H1 (cell line): ENCODE measurements around the gene LENG1. TPM values are rescaled to one million over a fixed set of nuclear protein-coding genes. Genes with fewer than 3 reads are reported as not detected.

ENCODE experiments used
- CBX8 ChIP-seq: fragments of 300-800, 300-1000 bp; sonication (generic); IDR thresholded peaks from 2 replicates; pipeline ENCODE4 v1.7.1; 2016; ENCODE audit warnings: low read depth, low read length, borderline replicate concordance
- CREB1 ChIP-seq: IDR thresholded peaks from 2 replicates; pipeline ENCODE4 v1.6.1; 2012; ENCODE audit warnings: inconsistent platforms
- RAD21 ChIP-seq, 2 experiments: IDR thresholded peaks in 1 of 2; conservative IDR thresholded peaks in 1 of 2; 2 replicates each; pipeline ENCODE4 v1.6.1; 2011; ENCODE audit warnings: low read depth in 2 of 2, low read length in 2 of 2, improper control_type of control experiment in 1 of 2, inconsistent platforms in 1 of 2, mild to moderate bottlenecking in 1 of 2, moderate library complexity in 1 of 2
- SAP30 ChIP-seq: fragments of 300-600 bp; sonication (generic); IDR thresholded peaks from 2 replicates; pipeline ENCODE4 v1.7.1; 2012; ENCODE audit warnings: low read length, moderate library complexity, mild to moderate bottlenecking, inconsistent platforms; ENCODE audit not compliant: insufficient read depth, insufficient replicate concordance
- YY1 ChIP-seq: IDR thresholded peaks from 2 replicates; pipeline ENCODE4 v1.6.1; 2011; ENCODE audit warnings: low read depth, mild to moderate bottlenecking, low read length
- ZNF274 ChIP-seq: IDR thresholded peaks from 2 replicates; pipeline ENCODE4 v1.7.0; 2012; ENCODE audit warnings: low read length, borderline replicate concordance; ENCODE audit errors: extremely low read depth
- polyA plus RNA-seq, 7 experiments: library from polyadenylated mRNA; depleted of rRNA in 3 of 7; stranded (reverse) in 5 of 7; unstranded in 2 of 7; fragments of >200 nt in 5 of 7; fragments of 200-250 nt in 2 of 7; gene quantifications; 1 replicate in 5 of 7; 2 replicates in 1 of 7; 4 replicates in 1 of 7; pipeline versions ENCODE4 v1.2.1 to v1.2.3, GENCODE V29; 2011 to 2013; ENCODE audit warnings: missing spikeins in 2 of 7, mixed read lengths in 2 of 7
- total RNA-seq: library from RNA; stranded (reverse); fragmentation: NEBNext Ultra II Directional; extraction: Animal tissue kit (Norgen Biotek cat#: 25700); gene quantifications from 2 replicates; pipeline ENCODE4 v1.2.1, GENCODE V29; 2021

The LENG1 gene
- total and polyA plus RNA-seq, 2 of the 8 experiments (the other 6 are each of a cell fraction or from before 2014, with no cell fraction given), result 1.2 to 4.4 TPM

GRCh38 chr19:54179921-54180461, 20.5 kb upstream of the LENG1 start (continued):
- TF ChIP-seq SAP30, result peak; percentile 32
- peak; percentile 24; the same call in 1 of the 2 replicates for TF ChIP-seq CREB1
- no peak for TF ChIP-seq ZNF274
- no peak for TF ChIP-seq CBX8
- TF ChIP-seq YY1, result peak; percentile 28; the same call in 1 of the 2 replicates
- peak; percentile 48 to 65 for TF ChIP-seq RAD21 (IDR thresholded peaks at IDR 0.05 in 1 of 2, conservative IDR thresholded peaks at IDR 0.05 in 1 of 2; ENCODE audit: low read depth in 2 of 2, low read length in 2 of 2)
- TF ChIP-seq, all 59 proteins: peak for 11
